H1 (cell line): ENCODE results near the gene WNT1. TPM values are rescaled to one million over a fixed set of nuclear protein-coding genes. Genes with fewer than 3 reads are reported as not detected.

Experiments
- CTCF ChIA-PET: fragments of 300-600 bp; sonication (Branson Sonifier 250); formaldehyde crosslinking; loops from one replicate; lab custom pipeline; 2021; ENCODE audit not compliant: partially characterized antibody; lab: Charles Lee
- POLR2A ChIA-PET: fragments of 300-600 bp; sonication (Branson Sonifier 250); formaldehyde crosslinking; loops from one replicate; lab custom pipeline; 2021; ENCODE audit warnings: inconsistent platforms; ENCODE audit not compliant: partially characterized antibody; lab: Charles Lee
- DNase-seq, 2 experiments: peaks; one replicate each; pipeline versions ENCODE4 v3.0.0 to v3.0.0-alpha.2; 2010 to 2022; ENCODE audit warnings: low spot score in 2 of 2, low read depth in 1 of 2, mixed read lengths in 1 of 2
- FAIRE-seq: peaks from 2 replicates; lab custom pipeline; 2011; peaks lifted over from hg19 to GRCh38; lab: Jason Lieb, UNC
- H2AFZ ChIP-seq: 2 replicates; pipeline ENCODE4 v1.8.1; 2012; ENCODE audit warnings: low read length, inconsistent platforms
- H2AK5ac ChIP-seq: 2 replicates; pipeline ENCODE4 v1.6.1; 2013; ENCODE audit warnings: low read depth, low read length
- H2BK120ac ChIP-seq: replicated peaks from 2 replicates; pipeline ENCODE3; 2013; ENCODE audit warnings: low read depth, low read length, inconsistent platforms
- H2BK12ac ChIP-seq: 2 replicates; pipeline ENCODE4 v1.6.1; 2013; ENCODE audit warnings: low read depth, low read length
- H2BK15ac ChIP-seq: 2 replicates; pipeline ENCODE4 v1.6.1; 2013; ENCODE audit warnings: low read length
- H2BK20ac ChIP-seq: 2 replicates; pipeline ENCODE4 v1.6.1; 2013; ENCODE audit warnings: low read length
- H2BK5ac ChIP-seq: 2 replicates; pipeline ENCODE4 v1.6.1; 2013; ENCODE audit warnings: low read depth, low read length
- H3K14ac ChIP-seq: 2 replicates; pipeline ENCODE4 v1.6.1; 2013; ENCODE audit warnings: inconsistent platforms; ENCODE audit not compliant: insufficient read length
- H3K18ac ChIP-seq: 2 replicates; pipeline ENCODE4 v1.6.1; 2013; ENCODE audit warnings: low read length; ENCODE audit errors: extremely low read depth
- H3K23ac ChIP-seq: 2 replicates; pipeline ENCODE4 v1.6.1; 2013; ENCODE audit warnings: inconsistent platforms; ENCODE audit not compliant: insufficient read length
- H3K23me2 ChIP-seq: 2 replicates; pipeline ENCODE4 v1.6.1; 2013; ENCODE audit warnings: low read depth, low read length
- H3K27ac ChIP-seq: 2 replicates; pipeline ENCODE4 v1.6.1; 2011; ENCODE audit warnings: low read depth, low read length, inconsistent platforms
- H3K27me3 ChIP-seq, 4 experiments: replicated peaks in 1 of 4; 1 replicate in 1 of 4; 2 replicates in 3 of 4; pipeline versions ENCODE4 v1.6.1 to v1.8.1; 2011 to 2013; ENCODE audit warnings: low read length in 3 of 4, mild to moderate bottlenecking in 3 of 4, inconsistent platforms in 2 of 4, mixed read lengths in 2 of 4, moderate library complexity in 1 of 4; ENCODE audit not compliant: control insufficient read depth in 3 of 4, insufficient read depth in 3 of 4; ENCODE audit errors: extremely low read depth in 1 of 4
- H3K36me3 ChIP-seq, 4 experiments: 2 replicates each; pipeline versions ENCODE4 v1.6.1 to v1.8.1; 2011 to 2013; ENCODE audit warnings: mild to moderate bottlenecking in 4 of 4, low read length in 3 of 4, moderate library complexity in 2 of 4, control low read depth in 1 of 4, inconsistent platforms in 1 of 4; ENCODE audit not compliant: insufficient read depth in 4 of 4, control insufficient read depth in 2 of 4
- H3K4ac ChIP-seq: replicated peaks from 2 replicates; pipeline ENCODE3; 2013; ENCODE audit warnings: low read length, low read depth, mixed read lengths, inconsistent platforms; ENCODE audit not compliant: insufficient read length
- H3K4me1 ChIP-seq, 4 experiments: replicated peaks in 1 of 4; 1 replicate in 1 of 4; 2 replicates in 3 of 4; pipeline versions ENCODE4 v1.6.1 to v1.8.1; 2011 to 2013; ENCODE audit warnings: low read length in 3 of 4, inconsistent platforms in 2 of 4, mixed read lengths in 1 of 4; ENCODE audit not compliant: insufficient read depth in 4 of 4, control insufficient read depth in 3 of 4
- H3K4me2 ChIP-seq, 2 experiments: 2 replicates each; pipeline versions ENCODE4 v1.6.1 to v1.8.1; 2011 to 2013; ENCODE audit warnings: low read depth in 2 of 2, low read length in 2 of 2, control low read depth in 1 of 2, inconsistent platforms in 1 of 2, mild to moderate bottlenecking in 1 of 2; ENCODE audit not compliant: insufficient read depth in 1 of 2
- H3K4me3 ChIP-seq, 4 experiments: fragments of 200-600, 300-600 bp in 1 of 4; sonication (generic), shearing (Covaris generic), sonication (Bioruptor Twin) in 1 of 4; 2 replicates each; pipeline versions ENCODE4 v1.5.1 to v1.8.1; 2011 to 2016; ENCODE audit warnings: low read length in 4 of 4, low read depth in 3 of 4, control low read depth in 2 of 4, inconsistent platforms in 2 of 4, mild to moderate bottlenecking in 2 of 4, mixed read lengths in 1 of 4, moderate library complexity in 1 of 4; ENCODE audit not compliant: insufficient read depth in 2 of 4; ENCODE audit errors: extremely low read depth in 1 of 4
- H3K56ac ChIP-seq: replicated peaks from 2 replicates; pipeline ENCODE3; 2013; ENCODE audit warnings: low read depth, mild to moderate bottlenecking, mixed read lengths, low read length, inconsistent platforms; ENCODE audit not compliant: insufficient read length
- H3K79me1 ChIP-seq: 2 replicates; pipeline ENCODE4 v1.6.1; 2013; ENCODE audit warnings: low read depth, low read length, control low read depth
- H3K79me2 ChIP-seq, 2 experiments: 2 replicates each; pipeline versions ENCODE4 v1.6.1 to v1.8.1; 2012 to 2013; ENCODE audit warnings: low read length in 2 of 2, mild to moderate bottlenecking in 2 of 2, inconsistent platforms in 1 of 2; ENCODE audit not compliant: insufficient read depth in 2 of 2, control insufficient read depth in 1 of 2
- H3K9ac ChIP-seq, 4 experiments: replicated peaks in 1 of 4; 1 replicate in 1 of 4; 2 replicates in 3 of 4; pipeline versions ENCODE4 v1.6.1 to v1.8.1; 2011 to 2013; ENCODE audit warnings: low read depth in 3 of 4, low read length in 3 of 4, control low read depth in 2 of 4, mild to moderate bottlenecking in 2 of 4, moderate library complexity in 2 of 4, inconsistent platforms in 1 of 4; ENCODE audit errors: extremely low read depth in 1 of 4
- H3K9me3 ChIP-seq, 2 experiments: 2 replicates each; pipeline versions ENCODE4 v1.6.1 to v1.8.1; 2012 to 2013; ENCODE audit warnings: mild to moderate bottlenecking in 2 of 2, moderate library complexity in 2 of 2, control low read depth in 1 of 2, inconsistent platforms in 1 of 2, low read depth in 1 of 2, low read length in 1 of 2, mixed read lengths in 1 of 2; ENCODE audit not compliant: insufficient read depth in 2 of 2
- H4K20me1 ChIP-seq, 2 experiments: replicated peaks in 1 of 2; 2 replicates each; pipeline versions ENCODE3 to v1.8.1; 2011 to 2013; ENCODE audit warnings: inconsistent platforms in 2 of 2, low read length in 2 of 2, mild to moderate bottlenecking in 1 of 2; ENCODE audit not compliant: insufficient read depth in 2 of 2, control insufficient read depth in 1 of 2
- H4K5ac ChIP-seq: 2 replicates; pipeline ENCODE4 v1.6.1; 2013; ENCODE audit warnings: low read length, low read depth, mixed read lengths, inconsistent platforms; ENCODE audit not compliant: insufficient read length
- H4K8ac ChIP-seq: 2 replicates; pipeline ENCODE4 v1.8.0; 2013; ENCODE audit warnings: mild to moderate bottlenecking, moderate library complexity, low read length, inconsistent platforms; ENCODE audit not compliant: insufficient read depth; ENCODE audit errors: extremely low read depth
- H4K91ac ChIP-seq: replicated peaks from 2 replicates; pipeline ENCODE3; 2013; ENCODE audit warnings: low read length, mixed read lengths, inconsistent platforms; ENCODE audit not compliant: insufficient read length
- CEBPB ChIP-seq: IDR thresholded peaks from 2 replicates; pipeline ENCODE4 v1.6.1; 2012; ENCODE audit warnings: low read depth, low read length
- E2F6 ChIP-seq: IDR thresholded peaks from 2 replicates; pipeline ENCODE4 v1.6.1; 2012; ENCODE audit warnings: inconsistent platforms
- RFX5 ChIP-seq: IDR thresholded peaks from 2 replicates; pipeline ENCODE4 v1.6.1; 2011; ENCODE audit warnings: low read depth, low read length, improper control_type of control experiment, borderline replicate concordance
- SIN3A ChIP-seq, 2 experiments: IDR thresholded peaks in 1 of 2; conservative IDR thresholded peaks in 1 of 2; 2 replicates each; pipeline ENCODE4 v1.6.1; 2011 to 2012; ENCODE audit warnings: low read length in 2 of 2, improper control_type of control experiment in 1 of 2, low read depth in 1 of 2, mild to moderate bottlenecking in 1 of 2
- WGBS, 2 experiments: shearing (Covaris generic) in 1 of 2; methylation state at CpG; one replicate each; pipeline versions ENCODE4 v1.1.6 to v1.1.7; 2013 to 2015; ENCODE audit warnings: low lambda C conversion rate in 2 of 2, mixed read lengths in 2 of 2, inconsistent platforms in 1 of 2, low coverage in 1 of 2, missing lambda C conversion rate in 1 of 2; ENCODE audit not compliant: insufficient replicate concordance in 2 of 2, insufficient coverage in 1 of 2, insufficient read length in 1 of 2; ENCODE audit errors: extremely low coverage in 1 of 2, missing lambda C conversion rate in 1 of 2; 5-methylcytosine and 5-hydroxymethylcytosine counted together
- polyA plus RNA-seq, 7 experiments: library from polyadenylated mRNA; depleted of rRNA in 3 of 7; stranded (reverse) in 5 of 7; unstranded in 2 of 7; fragments of >200 nt in 5 of 7; fragments of 200-250 nt in 2 of 7; gene quantifications; 1 replicate in 5 of 7; 2 replicates in 1 of 7; 4 replicates in 1 of 7; pipeline versions ENCODE4 v1.2.1 to v1.2.3, GENCODE V29; 2011 to 2013; ENCODE audit warnings: missing spikeins in 2 of 7, mixed read lengths in 2 of 7
- total RNA-seq: library from RNA; stranded (reverse); fragmentation: NEBNext Ultra II Directional; extraction: Animal tissue kit (Norgen Biotek cat#: 25700); gene quantifications from 2 replicates; pipeline ENCODE4 v1.2.1, GENCODE V29; 2021

WNT1 gene
- total and polyA plus RNA-seq, 2 of the 8 experiments (the other 6 are each of a cell fraction or from before 2014, with no cell fraction given) = not detected

GRCh38 chr12:48985901-48986300 is 7.8 kb downstream of the WNT1 start:
- WGBS, 2 experiments = 79% methylated on average over 2 of the region's 2 CpGs; no CpG with 5 or more reads in 1 of the 2 experiments
- Histone ChIP-seq H3K23ac (no peak overlapping the region), H3K56ac (no peak overlapping the region), H2BK15ac (0 out of 2 replicates have a peak overlapping the region, but pooled peaks have one; percentile 61), H3K79me1 (no peaks in the 10 kb centered on the region), H3K27ac (no peak overlapping the region), H2BK20ac (no peak overlapping the region), H3K4me3 (no peak overlapping the region), H3K9ac (no peak overlapping the region), H4K5ac (no peak overlapping the region), H3K23me2 (peaks cover 7% of the 10 kb centered on the region; the same call in 1 of the 2 replicates), H3K14ac (no peak overlapping the region), H3K4ac (no peak overlapping the region), H2AK5ac (no peak overlapping the region), H3K9me3 (no peaks in the 10 kb centered on the region), H2BK12ac (0 out of 2 replicates have a peak overlapping the region, but pooled peaks have one; percentile 9), H2AFZ (no peak overlapping the region), H4K91ac (no peak overlapping the region), H3K79me2 (no peaks in the 10 kb centered on the region), H3K18ac (no peak overlapping the region), H3K4me1 (peaks cover 0 to 14% (median 9%) of the 10 kb centered on the region in 4 experiments; a peak in 6 of 7 replicates), H2BK5ac (no peak overlapping the region), H4K8ac (no peak overlapping the region), H3K36me3 (peaks cover 0 to 6% (median 0%) of the 10 kb centered on the region in 4 experiments; a peak in 1 of 8 replicates), H4K20me1 (peaks cover 0 to 4% of the 10 kb centered on the region in 2 experiments), H3K4me2 (no peak overlapping the region), H2BK120ac (no peak overlapping the region), H3K27me3 (peaks cover 40 to 73% (median 64%) of the 10 kb centered on the region in 4 experiments)
- ChIA-PET POLR2A (no interaction called here), CTCF (interaction anchor here (0.6 to 40.8 kb wide), 4 partner anchors 5 to 259 kb away, joined by 3 to 1336 read pairs (median 673); partner anchors contain the start of genes ARF3, DDN, WNT1 and WNT10B)
- no peak for FAIRE-seq
- TF ChIP-seq SIN3A (conservative IDR thresholded peaks at IDR 0.05 in 1 of 2, IDR thresholded peaks at IDR 0.05 in 1 of 2; ENCODE audit: low read depth in 1 of 2, low read length in 2 of 2) (no peak), CEBPB (no peak), E2F6 (no peak), RFX5 (no peak)
- no peak for DNase-seq
